Astrocyte (in vitro differentiated cells and primary cell): ENCODE results near the gene GART.

ENCODE experiments used
- CTCF ChIP-seq: IDR thresholded peaks from 2 replicates; pipeline ENCODE4 v1.5.1; 2011; ENCODE audit warnings: low read depth, mild to moderate bottlenecking, inconsistent platforms, low read length, moderate library complexity; ENCODE audit not compliant: insufficient read depth
- EZH2 ChIP-seq: IDR thresholded peaks from 2 replicates; pipeline ENCODE4 v1.6.1; 2012; ENCODE audit warnings: mild to moderate bottlenecking, low read length, inconsistent platforms; ENCODE audit not compliant: insufficient read depth

- TF ChIP-seq CTCF (no peak), EZH2 (no peak)
Observed at GRCh38 chr21:33478182-33478581, 63.7 kb downstream of the GART start.
